OCI-LY7 (cell line): Measurements from ENCODE around the gene CABP4. TPM values are rescaled to one million over a fixed set of nuclear protein-coding genes. Genes with fewer than 3 reads are reported as not detected.

Source experiments
- BruUV-seq: library from RNA; stranded (reverse); fragments of 400-500 nt; replicated peaks from 2 replicates; lab custom pipeline; 2021; lab: Mats Ljungman, UMichigan
- CTCF ChIA-PET: fragments of 300-600 bp; sonication (Branson Sonifier 250); formaldehyde crosslinking; loops from one replicate; lab custom pipeline; 2022; ENCODE audit warnings: antibody characterized with exemption; ENCODE audit not compliant: unreplicated experiment; lab: Charles Lee
- POLR2A ChIA-PET: fragments of 300-600 bp; sonication (Branson Sonifier 250); formaldehyde crosslinking; loops from one replicate; lab custom pipeline; 2022; ENCODE audit warnings: antibody characterized with exemption; lab: Charles Lee
- DNase-seq: peaks from one replicate; pipeline ENCODE4 v3.0.0-alpha.2; 2015; ENCODE audit warnings: low spot score
- H2AFZ ChIP-seq: fragments of 200-600 bp; sonication (generic), shearing (Covaris generic); 2 replicates; pipeline ENCODE4 v1.6.1; 2014; ENCODE audit warnings: mild to moderate bottlenecking, antibody characterized with exemption, low read length, moderate library complexity
- H3K27ac ChIP-seq: fragments of 200-600 bp; sonication (generic); 2 replicates; pipeline ENCODE4 v1.5.1; 2014; ENCODE audit warnings: mixed run types, low read depth, mild to moderate bottlenecking, moderate library complexity, low read length, inconsistent platforms; ENCODE audit not compliant: poor library complexity, severe bottlenecking
- H3K36me3 ChIP-seq: fragments of 200-600 bp; sonication (generic); 2 replicates; pipeline ENCODE4 v1.6.1; 2014; ENCODE audit warnings: mild to moderate bottlenecking, antibody characterized with exemption, low read length, moderate library complexity, mixed read lengths; ENCODE audit not compliant: insufficient read depth
- H3K4me1 ChIP-seq: fragments of 200-600 bp; sonication (generic); 2 replicates; pipeline ENCODE4 v1.5.1; 2014; ENCODE audit warnings: mild to moderate bottlenecking, low read length; ENCODE audit not compliant: insufficient read depth, poor library complexity, severe bottlenecking
- H3K4me2 ChIP-seq: fragments of 200-600 bp; sonication (generic); 2 replicates; pipeline ENCODE4 v1.6.1; 2014; ENCODE audit warnings: mild to moderate bottlenecking, low read length
- H3K4me3 ChIP-seq: fragments of 200-600 bp; sonication (generic); 2 replicates; pipeline ENCODE4 v1.5.1; 2014; ENCODE audit warnings: mild to moderate bottlenecking, low read depth, low read length; ENCODE audit not compliant: poor library complexity, severe bottlenecking
- H3K79me2 ChIP-seq: fragments of 200-600 bp; sonication (generic); 2 replicates; pipeline ENCODE4 v1.6.1; 2016; ENCODE audit warnings: low read depth, mild to moderate bottlenecking, low read length, moderate library complexity, mixed read lengths; ENCODE audit not compliant: insufficient read depth
- H3K9me2 ChIP-seq: fragments of 200-600 bp; sonication (generic); 2 replicates; pipeline ENCODE4 v1.6.1; 2016; ENCODE audit warnings: mild to moderate bottlenecking, low read length, mixed read lengths; ENCODE audit not compliant: insufficient read depth
- H3K9me3 ChIP-seq: fragments of 200-600 bp; sonication (generic); 2 replicates; pipeline ENCODE4 v1.6.1; 2014; ENCODE audit warnings: mild to moderate bottlenecking, mixed run types, low read length, mixed read lengths
- H4K20me1 ChIP-seq: fragments of 200-600 bp; sonication (generic); 2 replicates; pipeline ENCODE4 v1.6.1; 2014; ENCODE audit warnings: mild to moderate bottlenecking, antibody characterized with exemption, low read length, moderate library complexity, mixed read lengths; ENCODE audit not compliant: insufficient read depth
- CTCF ChIP-seq: fragments of 200-600 bp; sonication (generic); conservative IDR thresholded peaks from 2 replicates; pipeline ENCODE4 v1.5.1; 2014; ENCODE audit warnings: mild to moderate bottlenecking, antibody characterized with exemption, low read length, moderate library complexity, mixed read lengths
- EZH2phosphoT487 ChIP-seq: fragments of 200-600 bp; sonication (generic); IDR thresholded peaks from 2 replicates; pipeline ENCODE4 v1.6.1; 2018; ENCODE audit warnings: low read depth, borderline replicate concordance, mild to moderate bottlenecking, mixed run types, antibody characterized with exemption, low read length, moderate library complexity, mixed read lengths
- intact Hi-C: fragments of 100-400 bp; cut with micrococcal nuclease; formaldehyde crosslinking; loops from one replicate; pipeline ENCODE4 v1.10.0; 2022; ENCODE audit not compliant: unreplicated experiment
- total RNA-seq, 2 experiments: library from RNA; depleted of rRNA in 1 of 2; stranded (reverse); fragments of >200 nt in 1 of 2; shearing (Covaris generic) in 1 of 2; gene quantifications; 2 replicates each; pipeline ENCODE4 v1.2.3, GENCODE V29; 2014 to 2022

Gene CABP4
- total RNA-seq, 2 experiments from 2014 or later = 3.0 to 11.5 TPM

GRCh38 chr11:67415501-67416304 is 39.5 kb upstream of the CABP4 start, which contains the start of gene CARNS1:
TSS of gene CARNS1 (plus strand) at chr11:67415678. CDS start at chr11:67416200, 522 bp downstream.
- POLR2A ChIA-PET = no interaction called here
- no peaks in the 10 kb centered on the region for H3K79me2 ChIP-seq

GRCh38 chr11:67416416-67417335 is 38.5 kb upstream of the CABP4 start:
- CTCF ChIA-PET = no interaction called here
- Histone ChIP-seq H3K36me3 (no peaks in the 10 kb centered on the region), H3K79me2 (no peaks in the 10 kb centered on the region), H3K4me1 (peaks cover 67% of the 10 kb centered on the region), H3K27ac (no peak overlapping the region), H3K4me2 (peak overlapping the region; percentile 31), H3K9me2 (no peaks in the 10 kb centered on the region), H4K20me1 (no peaks in the 10 kb centered on the region), H2AFZ (no peak overlapping the region), H3K4me3 (no peak overlapping the region), H3K9me3 (no peaks in the 10 kb centered on the region)
- TF ChIP-seq EZH2phosphoT487 = no peak
- TF ChIP-seq CTCF = no peak
- BruUV-seq = no TSS peak
- POLR2A ChIA-PET = no interaction called here
- DNase-seq = no peak
- intact Hi-C loops = no loop called here

More at GRCh38 chr11:67415501-67416304, 39.5 kb upstream of the CABP4 start, which contains the start of gene CARNS1:
- no peak within 1 kb of the TSS for H2AFZ ChIP-seq
- H3K4me2 ChIP-seq = peak within 1 kb of the TSS; percentile 31; the same call in 1 of the 2 replicates
- CTCF ChIA-PET = no interaction called here
- peaks cover 70% of the 10 kb centered on the region for H3K4me1 ChIP-seq
- peaks cover 3% of the 10 kb centered on the region for H3K36me3 ChIP-seq
- DNase-seq = no peak
- H3K9me3 ChIP-seq = no peaks in the 10 kb centered on the region
- no peak within 1 kb of the TSS for H3K4me3 ChIP-seq
- intact Hi-C loops = no loop called here
- BruUV-seq = no TSS peak
- H4K20me1 ChIP-seq = no peaks in the 10 kb centered on the region
- no peaks in the 10 kb centered on the region for H3K9me2 ChIP-seq
- no peak for TF ChIP-seq EZH2phosphoT487
- no peak for TF ChIP-seq CTCF
- H3K27ac ChIP-seq = no peak within 1 kb of the TSS
